Immature natural killer cell (primary cell): ENCODE measurements around the gene GPR37L1. TPM values are rescaled to one million over a fixed set of nuclear protein-coding genes. Genes with fewer than 3 reads are reported as not detected.

ENCODE experiments used
- DNase-seq, 3 donors: peaks; one replicate each; pipeline ENCODE4 v3.0.0; 2022; ENCODE audit warnings: mixed read lengths in 1 of 3
- H3K27ac Mint-ChIP-seq, 6 donors: one replicate each; pipeline ENCODE4 v1.8.0; 2020; ENCODE audit warnings: mixed read lengths in 6 of 6, mild to moderate bottlenecking in 5 of 6, inconsistent platforms in 4 of 6, moderate library complexity in 3 of 6
- H3K27me3 Mint-ChIP-seq, 3 donors: one replicate each; pipeline ENCODE4 v1.8.0; 2020 to 2021; ENCODE audit warnings: low read depth in 3 of 3, mild to moderate bottlenecking in 3 of 3, mixed read lengths in 3 of 3, moderate library complexity in 3 of 3, inconsistent platforms in 1 of 3
- H3K36me3 Mint-ChIP-seq, 3 donors: one replicate each; pipeline ENCODE4 v1.8.0; 2020; ENCODE audit warnings: mixed read lengths in 3 of 3, inconsistent platforms in 2 of 3, mild to moderate bottlenecking in 2 of 3
- H3K4me1 Mint-ChIP-seq, 2 donors: one replicate each; pipeline ENCODE4 v1.8.0; 2020; ENCODE audit warnings: inconsistent platforms in 2 of 2, mild to moderate bottlenecking in 2 of 2, mixed read lengths in 2 of 2, moderate library complexity in 1 of 2
- H3K4me3 Mint-ChIP-seq, 5 donors: one replicate each; pipeline ENCODE4 v1.8.0; 2020; ENCODE audit warnings: mild to moderate bottlenecking in 5 of 5, mixed read lengths in 5 of 5, inconsistent platforms in 3 of 5, moderate library complexity in 3 of 5
- H3K9me3 Mint-ChIP-seq, 6 donors: one replicate each; pipeline ENCODE4 v1.8.0; 2020; ENCODE audit warnings: mild to moderate bottlenecking in 6 of 6, mixed read lengths in 6 of 6, inconsistent platforms in 4 of 6, moderate library complexity in 3 of 6
- polyA plus RNA-seq, 3 donors: library from polyadenylated mRNA; unstranded; fragments of 300-500 nt; fragmentation: Illumina TruSeq; gene quantifications; one replicate each; pipeline ENCODE4 v1.2.3, GENCODE V29; 2021

The GPR37L1 gene
- polyA plus RNA-seq, 3 donors from 2014 or later = 0.10 to 0.16 TPM; not detected in 1

DNA sequence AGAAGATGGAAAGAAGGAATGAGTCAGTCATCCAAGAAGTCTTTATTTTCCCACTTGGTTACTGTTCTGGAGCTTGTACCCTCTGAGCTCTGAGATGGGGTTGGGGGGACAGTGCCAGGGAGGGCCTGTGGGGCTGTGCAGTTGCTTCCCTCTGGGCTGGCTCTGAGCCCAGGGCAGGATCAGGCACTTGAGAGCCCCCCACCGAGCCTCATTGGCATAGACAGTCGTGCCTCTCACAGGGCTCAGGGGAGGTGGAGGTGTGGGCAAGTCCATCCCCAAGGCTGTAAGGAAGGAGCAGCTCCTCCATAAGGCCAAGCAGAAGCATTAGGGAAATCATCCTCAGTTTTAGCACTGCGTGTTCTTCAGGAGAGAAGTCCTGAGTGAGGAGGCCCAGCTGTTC is 24.3 kb downstream of the GPR37L1 start:
- H3K27me3 Mint-ChIP-seq = peaks cover 6% of the 10 kb centered on the region in 3 donors
- peaks cover 11 to 25% (median 20%) of the 10 kb centered on the region in 3 donors for H3K36me3 Mint-ChIP-seq
- no peaks in the 10 kb centered on the region for H3K9me3 Mint-ChIP-seq
- no peak overlapping the region for H3K27ac Mint-ChIP-seq
- peaks cover 26 to 33% of the 10 kb centered on the region in 2 donors for H3K4me1 Mint-ChIP-seq
- no peak for DNase-seq
- no peak overlapping the region for H3K4me3 Mint-ChIP-seq

DNA sequence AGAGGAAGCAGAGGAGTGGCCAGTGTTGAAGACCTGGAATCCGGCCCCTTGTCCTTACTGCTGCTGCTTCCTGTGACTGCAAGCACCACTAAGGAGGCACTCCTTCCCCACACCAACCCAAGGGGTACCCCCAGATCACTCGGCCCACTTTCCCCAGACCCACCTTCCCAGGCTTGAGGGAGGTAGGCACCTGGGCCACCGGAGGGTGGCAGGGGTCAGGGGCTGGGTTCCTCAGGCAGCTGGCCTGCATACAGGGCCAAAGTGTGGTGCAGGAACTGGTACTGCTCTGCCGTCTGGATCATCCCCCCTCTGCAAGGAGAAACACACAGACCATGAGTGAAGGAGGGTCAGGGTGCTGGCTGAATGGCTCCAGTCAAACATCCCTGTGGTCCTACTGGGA is 25.7 kb downstream of the GPR37L1 start:
- peaks cover 11 to 34% (median 24%) of the 10 kb centered on the region in 3 donors for H3K36me3 Mint-ChIP-seq
- H3K9me3 Mint-ChIP-seq = no peaks in the 10 kb centered on the region
- peaks cover 12 to 19% of the 10 kb centered on the region in 2 donors for H3K4me1 Mint-ChIP-seq
- H3K4me3 Mint-ChIP-seq = no peak overlapping the region
- H3K27ac Mint-ChIP-seq = peak overlapping the region in 2 of 6 donors; percentile 12 to 72
- peaks cover 6 to 9% (median 6%) of the 10 kb centered on the region in 3 donors for H3K27me3 Mint-ChIP-seq
- DNase-seq = no peak

DNA sequence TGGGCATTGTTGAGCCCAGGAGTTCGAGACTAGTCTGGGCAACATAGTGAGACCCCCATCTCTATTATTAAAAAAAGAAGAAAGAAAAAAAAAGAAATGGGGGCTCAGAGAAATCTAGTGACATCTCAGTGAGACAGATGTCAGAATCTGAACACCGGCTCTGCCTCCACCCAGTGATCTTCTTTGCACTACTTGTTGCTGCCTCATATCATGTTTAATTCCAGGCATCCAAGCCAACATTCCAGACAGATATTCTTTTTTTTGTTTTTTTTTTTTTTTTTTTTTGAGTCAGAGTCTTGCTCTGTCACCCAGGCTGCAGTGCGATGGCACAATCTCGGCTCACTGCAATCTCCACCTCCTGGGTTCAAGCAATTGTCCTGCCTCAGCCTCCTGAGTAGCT is 26.8 kb downstream of the GPR37L1 start:
- Mint-ChIP-seq H3K9me3 (no peaks in the 10 kb centered on the region), H3K4me1 (peaks cover 11 to 16% of the 10 kb centered on the region in 2 donors), H3K36me3 (peaks cover 12 to 39% (median 28%) of the 10 kb centered on the region in 3 donors), H3K27me3 (peaks cover 6 to 9% (median 6%) of the 10 kb centered on the region in 3 donors), H3K4me3 (no peak overlapping the region), H3K27ac (peak overlapping the region in 3 of 6 donors; percentile 13 to 60 (median 17))
- DNase-seq = no peak

DNA sequence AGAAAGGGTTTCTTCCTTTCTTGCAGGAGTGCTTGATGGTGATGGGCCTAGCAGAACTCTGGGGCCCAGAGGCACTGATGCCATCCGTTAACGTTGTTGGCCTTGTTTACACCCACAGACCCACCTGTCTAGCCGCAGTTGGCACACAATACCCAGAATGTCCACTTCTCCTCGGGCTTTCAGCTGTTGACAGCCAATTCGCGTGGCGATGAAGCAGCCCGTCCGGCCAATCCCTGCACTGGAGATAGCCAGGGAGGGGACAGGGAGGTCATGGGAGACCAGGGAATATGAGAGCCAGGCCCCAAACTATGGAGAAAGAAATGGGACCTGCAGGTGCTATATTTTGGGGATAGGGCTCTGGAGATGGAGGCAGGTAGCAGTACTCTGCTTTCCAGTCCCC is 27.5 kb downstream of the GPR37L1 start:
- Mint-ChIP-seq H3K27me3 (peaks cover 2 to 5% (median 5%) of the 10 kb centered on the region in 3 donors), H3K9me3 (no peaks in the 10 kb centered on the region), H3K4me1 (peaks cover 15 to 19% of the 10 kb centered on the region in 2 donors), H3K4me3 (no peak overlapping the region), H3K36me3 (peaks cover 17 to 45% (median 34%) of the 10 kb centered on the region in 3 donors), H3K27ac (peak overlapping the region in 3 of 6 donors; percentile 17 to 65 (median 58))
- no peak for DNase-seq

DNA sequence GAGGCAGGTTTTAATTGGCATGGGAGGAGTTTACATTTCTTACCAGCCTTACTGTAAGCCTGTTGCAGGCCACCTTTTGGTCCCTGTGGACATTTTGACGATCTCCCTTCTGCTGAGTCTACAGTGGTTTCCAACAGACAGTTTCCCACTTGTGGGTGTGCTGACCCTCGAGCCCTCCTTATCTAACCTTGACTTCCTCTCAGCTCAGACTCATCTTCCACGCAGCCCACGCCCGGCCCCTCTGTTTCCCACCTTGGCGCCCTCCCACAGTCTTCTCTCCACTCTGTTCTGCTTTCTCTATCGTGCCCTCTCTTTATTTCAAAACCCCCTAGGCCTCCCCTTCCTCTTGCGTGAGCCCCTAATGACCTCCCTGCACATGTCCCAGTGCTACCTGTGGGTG is 27.9 kb downstream of the GPR37L1 start:
- no peak for DNase-seq
- no peaks in the 10 kb centered on the region for H3K9me3 Mint-ChIP-seq
- peak overlapping the region; percentile 17 to 69 (median 40) for H3K27ac Mint-ChIP-seq
- H3K4me3 Mint-ChIP-seq = no peak overlapping the region
- peaks cover 13 to 19% of the 10 kb centered on the region in 2 donors for H3K4me1 Mint-ChIP-seq
- peaks cover 0 to 4% (median 4%) of the 10 kb centered on the region in 3 donors for H3K27me3 Mint-ChIP-seq
- peaks cover 17 to 49% (median 37%) of the 10 kb centered on the region in 3 donors for H3K36me3 Mint-ChIP-seq

DNA sequence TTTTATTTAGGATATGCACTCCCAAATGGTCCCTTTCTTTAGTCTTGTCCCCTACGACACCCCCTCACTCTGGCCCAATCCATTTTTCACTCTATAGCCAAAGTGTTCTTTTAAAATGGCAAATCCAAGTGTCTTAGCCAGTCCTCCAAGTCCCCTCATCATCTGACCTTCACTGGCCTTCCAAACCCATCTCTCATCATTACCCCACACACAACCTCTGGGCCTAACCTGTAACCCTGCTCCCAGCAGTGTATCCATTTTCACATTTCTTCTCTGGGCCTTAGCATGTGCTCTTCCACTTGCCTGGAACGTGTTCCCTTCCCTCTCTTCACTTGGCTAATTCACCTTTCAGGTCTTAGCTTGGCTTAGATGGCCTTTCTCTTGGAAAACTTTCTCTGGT is 28.3 kb downstream of the GPR37L1 start:
- DNase-seq = no peak
- H3K27ac Mint-ChIP-seq = peak overlapping the region; percentile 0 to 69 (median 40)
- no peak overlapping the region for H3K4me3 Mint-ChIP-seq
- H3K36me3 Mint-ChIP-seq = peaks cover 19 to 52% (median 41%) of the 10 kb centered on the region in 3 donors
- peaks cover 15 to 19% of the 10 kb centered on the region in 2 donors for H3K4me1 Mint-ChIP-seq
- H3K27me3 Mint-ChIP-seq = peaks cover 0 to 4% (median 4%) of the 10 kb centered on the region in 3 donors
- H3K9me3 Mint-ChIP-seq = no peaks in the 10 kb centered on the region

DNA sequence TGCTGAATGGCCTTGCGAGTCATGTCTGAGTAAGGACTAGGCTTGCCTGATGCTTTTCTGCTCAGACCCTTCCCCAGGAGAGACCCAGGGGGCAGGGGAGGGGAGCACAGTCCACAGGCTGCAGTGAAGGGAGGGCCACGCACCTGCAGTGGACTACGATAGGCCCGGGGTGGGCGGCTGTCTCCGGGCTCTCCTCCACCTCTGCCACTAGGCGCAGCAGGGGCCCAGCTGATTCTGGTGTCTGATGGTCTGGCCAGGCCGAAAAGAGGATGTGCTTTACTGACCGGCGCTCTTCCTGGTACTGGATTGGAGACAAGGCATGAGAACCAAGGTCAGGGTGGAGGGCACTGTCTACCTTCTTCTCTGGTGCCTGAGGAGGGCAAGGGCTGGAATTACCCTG is 29.7 kb downstream of the GPR37L1 start:
- Mint-ChIP-seq H3K4me1 (peaks cover 22 to 23% of the 10 kb centered on the region in 2 donors), H3K4me3 (no peak overlapping the region), H3K9me3 (no peaks in the 10 kb centered on the region), H3K27me3 (peaks cover 1 to 4% (median 4%) of the 10 kb centered on the region in 3 donors), H3K27ac (peak overlapping the region in 1 of 6 donors; percentile 7), H3K36me3 (peaks cover 23 to 57% (median 44%) of the 10 kb centered on the region in 3 donors)
- DNase-seq = no peak

DNA sequence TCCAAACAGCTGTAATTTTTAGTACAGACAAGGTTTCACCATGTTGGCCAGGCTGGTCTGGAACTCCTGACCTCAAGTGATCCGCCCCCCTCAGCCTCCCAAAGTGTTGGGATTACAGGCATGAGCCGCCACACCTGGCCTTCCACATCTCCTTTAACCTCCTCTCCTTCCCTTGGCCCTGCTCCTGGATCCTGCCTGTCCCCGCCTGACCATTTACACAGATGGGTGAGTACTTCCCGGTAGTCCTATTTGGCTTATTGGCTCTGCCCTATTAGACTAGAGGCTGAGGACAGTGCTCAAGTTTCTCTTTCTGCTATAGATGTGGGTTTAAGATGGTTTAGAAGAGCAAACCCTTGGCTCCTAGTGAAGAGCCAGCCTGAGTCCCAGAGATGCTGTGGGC is 30.6 kb downstream of the GPR37L1 start:
- H3K4me3 Mint-ChIP-seq = no peak overlapping the region
- H3K27me3 Mint-ChIP-seq = peaks cover 1 to 4% (median 4%) of the 10 kb centered on the region in 3 donors
- H3K4me1 Mint-ChIP-seq = peaks cover 31 to 32% of the 10 kb centered on the region in 2 donors
- DNase-seq = no peak
- no peaks in the 10 kb centered on the region for H3K9me3 Mint-ChIP-seq
- peak overlapping the region in 5 of 6 donors; percentile 0 to 78 (median 55) for H3K27ac Mint-ChIP-seq
- H3K36me3 Mint-ChIP-seq = peaks cover 20 to 55% (median 39%) of the 10 kb centered on the region in 3 donors

DNA sequence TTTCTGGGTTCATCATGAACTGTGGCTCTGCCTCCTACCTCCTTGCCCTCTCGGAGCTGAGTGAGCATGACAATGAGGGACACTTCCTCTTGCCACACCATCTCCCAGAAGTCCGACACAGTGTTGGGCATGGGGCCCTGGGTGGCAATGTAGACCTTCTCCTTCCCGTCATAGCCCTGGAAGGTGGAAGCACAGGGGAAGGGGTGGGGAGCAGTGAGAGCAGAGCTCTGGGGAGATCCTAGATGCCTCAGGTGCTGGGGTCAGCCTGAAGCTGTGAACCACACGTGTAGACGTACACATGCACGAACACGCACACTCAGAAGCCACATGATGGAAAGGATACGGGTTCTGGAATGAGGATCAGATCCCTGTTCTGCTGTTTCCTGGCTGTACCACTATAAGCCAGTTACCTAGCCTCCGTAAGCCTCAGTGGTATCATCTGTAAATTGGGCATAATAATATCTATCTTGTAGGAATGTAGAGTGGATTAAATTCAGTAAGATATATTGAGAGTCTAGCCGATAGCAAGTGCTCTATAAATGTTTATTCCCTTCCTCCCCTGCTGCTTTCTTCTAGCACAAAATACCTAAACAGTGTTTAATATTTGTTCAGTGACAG is 31.5 kb downstream of the GPR37L1 start:
- H3K36me3 Mint-ChIP-seq = peaks cover 20 to 52% (median 37%) of the 10 kb centered on the region in 3 donors
- H3K4me1 Mint-ChIP-seq = peaks cover 41% of the 10 kb centered on the region in 2 donors
- DNase-seq = no peak
- peak overlapping the region; percentile 43 to 87 (median 72) for H3K27ac Mint-ChIP-seq
- no peaks in the 10 kb centered on the region for H3K9me3 Mint-ChIP-seq
- H3K4me3 Mint-ChIP-seq = no peak overlapping the region
- peaks cover 3 to 4% (median 4%) of the 10 kb centered on the region in 3 donors for H3K27me3 Mint-ChIP-seq

DNA sequence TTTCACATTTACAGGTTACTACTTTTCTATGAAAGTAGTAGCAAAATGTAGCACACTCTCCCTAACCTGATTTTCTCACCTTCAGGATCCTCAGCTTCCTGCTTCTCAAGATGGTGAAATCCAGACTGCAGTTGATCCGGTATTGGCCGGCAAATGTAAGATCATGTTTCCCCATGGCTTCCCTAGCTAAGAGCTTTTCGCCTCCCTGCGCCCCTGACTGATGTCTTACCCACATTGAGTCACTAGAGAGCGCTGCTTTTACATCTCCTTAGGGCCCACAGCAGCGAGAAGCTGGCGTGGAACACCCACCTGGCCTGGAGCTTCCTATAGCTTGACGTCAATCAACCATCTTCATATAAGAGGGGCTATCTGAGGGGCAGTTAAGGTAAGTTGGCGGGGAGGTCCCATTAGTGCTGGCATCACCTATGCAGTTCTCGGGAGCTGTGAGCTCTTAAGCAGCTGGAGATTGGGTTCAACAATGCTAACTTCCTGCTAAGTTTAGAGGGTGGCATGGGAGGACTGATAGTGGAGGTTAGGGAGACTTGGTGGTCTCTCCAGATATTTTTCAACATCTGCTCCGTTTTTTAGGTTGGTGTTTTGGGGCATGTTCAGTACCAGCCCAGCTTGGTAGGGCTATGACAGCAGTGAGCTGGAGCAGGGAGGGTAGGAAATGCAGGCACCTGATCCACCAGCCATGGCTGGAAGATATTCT is 32.2 kb downstream of the GPR37L1 start:
- no peak overlapping the region for H3K4me3 Mint-ChIP-seq
- H3K27me3 Mint-ChIP-seq = peaks cover 4 to 8% (median 7%) of the 10 kb centered on the region in 3 donors
- H3K4me1 Mint-ChIP-seq = peaks cover 46 to 48% of the 10 kb centered on the region in 2 donors
- H3K27ac Mint-ChIP-seq = peak overlapping the region; percentile 43 to 87 (median 72)
- peak in 2 of 3 donors; percentile 26 to 46 for DNase-seq
- peaks cover 20 to 48% (median 32%) of the 10 kb centered on the region in 3 donors for H3K36me3 Mint-ChIP-seq
- H3K9me3 Mint-ChIP-seq = peaks cover 0 to 1% (median 0%) of the 10 kb centered on the region in 6 donors

DNA sequence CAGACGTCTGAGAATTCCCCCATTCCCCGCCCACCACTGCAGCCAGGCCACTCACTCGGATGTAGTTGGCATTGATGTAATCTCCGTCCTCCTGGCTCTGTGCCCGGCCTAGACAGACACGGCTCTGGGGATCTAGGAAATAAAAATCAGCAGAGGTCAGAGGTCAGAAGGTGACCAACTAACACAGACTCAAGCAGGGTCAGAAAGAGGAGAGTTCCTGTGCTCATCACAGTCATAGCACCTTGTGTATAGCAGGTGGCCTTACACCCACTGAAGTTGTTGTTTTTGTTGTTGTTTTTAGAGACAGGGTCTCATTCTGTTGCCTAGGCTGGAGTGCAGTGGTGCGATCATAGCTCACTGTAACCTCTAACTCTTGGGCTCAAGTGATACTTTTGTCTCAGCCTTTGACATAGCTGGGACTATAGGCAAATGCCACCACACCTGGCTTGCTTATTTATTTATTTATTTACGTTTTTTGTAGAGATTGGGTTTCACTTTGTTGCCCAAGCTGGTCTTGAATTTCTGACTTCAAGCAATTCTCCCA is 32.8 kb downstream of the GPR37L1 start:
- no peak for DNase-seq
- Mint-ChIP-seq H3K9me3 (peaks cover 0 to 1% (median 0%) of the 10 kb centered on the region in 6 donors), H3K27ac (peak overlapping the region; percentile 28 to 83 (median 60)), H3K27me3 (peaks cover 8 to 13% (median 13%) of the 10 kb centered on the region in 3 donors), H3K36me3 (peaks cover 19 to 43% (median 31%) of the 10 kb centered on the region in 3 donors), H3K4me1 (peaks cover 53 to 54% of the 10 kb centered on the region in 2 donors), H3K4me3 (no peak overlapping the region)

DNA sequence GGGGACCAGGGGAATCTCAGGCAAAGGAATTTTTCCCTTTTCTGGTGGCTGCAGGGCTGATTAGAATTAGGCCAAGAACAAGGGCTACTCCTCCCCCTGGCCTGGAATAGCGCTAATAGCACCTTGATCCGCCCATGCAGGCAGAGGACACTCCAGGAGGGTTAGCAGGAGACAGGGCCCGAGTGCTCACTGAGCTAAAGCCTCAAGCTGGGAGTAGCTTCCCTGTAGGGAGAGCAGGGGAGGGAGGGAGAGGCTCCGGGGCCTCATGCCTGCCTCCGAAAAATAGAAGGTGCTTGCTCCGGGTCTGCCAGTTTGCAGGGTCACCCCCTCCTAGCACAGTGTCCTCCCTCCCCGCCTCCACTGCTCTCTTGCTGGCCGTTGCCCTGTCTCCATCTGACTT is 33.9 kb downstream of the GPR37L1 start:
- DNase-seq = no peak
- H3K36me3 Mint-ChIP-seq = peaks cover 12 to 35% (median 24%) of the 10 kb centered on the region in 3 donors
- peak overlapping the region in 5 of 6 donors; percentile 28 to 83 (median 79) for H3K27ac Mint-ChIP-seq
- H3K27me3 Mint-ChIP-seq = peaks cover 5 to 17% (median 13%) of the 10 kb centered on the region in 3 donors
- H3K4me3 Mint-ChIP-seq = no peak overlapping the region
- peaks cover 61 to 65% of the 10 kb centered on the region in 2 donors for H3K4me1 Mint-ChIP-seq
- peaks cover 0 to 1% (median 0%) of the 10 kb centered on the region in 6 donors for H3K9me3 Mint-ChIP-seq

DNA sequence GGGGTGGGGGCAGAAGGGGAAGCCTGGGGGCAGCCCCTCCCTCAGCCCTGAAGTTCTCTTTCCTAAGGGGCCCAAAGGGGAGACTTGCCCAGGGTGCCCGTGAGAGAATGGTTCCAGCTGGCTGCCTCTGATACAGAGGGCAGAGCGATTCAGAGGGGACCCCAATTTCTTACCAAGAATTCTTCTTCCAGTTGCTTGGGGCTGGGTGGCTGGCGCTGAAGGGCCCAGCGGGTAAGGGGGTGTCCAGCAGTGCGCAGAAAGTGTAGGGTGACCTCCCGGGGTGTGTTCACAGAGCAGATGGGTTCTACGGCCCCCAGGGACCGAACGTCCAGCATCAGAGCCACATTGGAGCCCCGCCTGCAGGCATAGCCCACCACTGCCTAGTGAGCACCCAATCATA is 35.2 kb downstream of the GPR37L1 start:
- peaks cover 75 to 78% of the 10 kb centered on the region in 2 donors for H3K4me1 Mint-ChIP-seq
- H3K27me3 Mint-ChIP-seq = peaks cover 7 to 18% (median 13%) of the 10 kb centered on the region in 3 donors
- H3K4me3 Mint-ChIP-seq = peak overlapping the region in 2 of 5 donors; percentile 23 to 35
- DNase-seq = no peak
- H3K27ac Mint-ChIP-seq = peak overlapping the region; percentile 53 to 100 (median 98)
- peaks cover 0 to 1% (median 0%) of the 10 kb centered on the region in 6 donors for H3K9me3 Mint-ChIP-seq
- H3K36me3 Mint-ChIP-seq = peaks cover 12 to 28% (median 24%) of the 10 kb centered on the region in 3 donors
